T-cell (primary cell): ENCODE results near the gene GNPAT. TPM values are rescaled to one million over a fixed set of nuclear protein-coding genes. Genes with fewer than 3 reads are reported as not detected.

Experiments used
- ATAC-seq, 4 experiments: fragments of 200-7000 bp in 3 of 4; fragments of 150-1000 bp in 1 of 4; cut with Tn5 transposase; replicated peaks in 1 of 4; 1 replicate in 3 of 4; 2 replicates in 1 of 4; pipeline ENCODE4 v1.10.0; 2021; ENCODE audit warnings: moderate library complexity in 3 of 4, mild to moderate bottlenecking in 2 of 4, moderate number of reproducible peaks in 1 of 4
- CTCF ChIA-PET, 2 donors: fragments of 300-600 bp; sonication (Branson Sonifier 250); formaldehyde crosslinking; loops; one replicate each; lab custom pipeline; 2022; ENCODE audit warnings: antibody characterized with exemption in 2 of 2; lab: Charles Lee
- POLR2A ChIA-PET, 2 donors: fragments of 300-600 bp; sonication (Branson Sonifier 250); formaldehyde crosslinking; loops; one replicate each; lab custom pipeline; 2022; ENCODE audit warnings: antibody characterized with exemption in 2 of 2; lab: Charles Lee
- DNase-seq, 35 experiments: peaks; one replicate each; pipeline versions ENCODE4 v3.0.0 to v3.0.0-alpha.2; 2013 to 2023
- H3K27ac ChIP-seq: one replicate; pipeline ENCODE4 v1.5.1; 2013; ENCODE audit warnings: low read length
- H3K27me3 ChIP-seq, 2 experiments: replicated peaks in 1 of 2; 1 replicate in 1 of 2; 2 replicates in 1 of 2; pipeline versions ENCODE4 v1.6.1 to v1.7.0; 2013; ENCODE audit warnings: low read length in 1 of 2, mixed read lengths in 1 of 2; ENCODE audit not compliant: control insufficient read depth in 2 of 2, insufficient read depth in 2 of 2; ENCODE audit errors: extremely low read depth in 1 of 2
- H3K36me3 ChIP-seq, 2 donors: 1 replicate in 1 of 2; 2 replicates in 1 of 2; pipeline versions ENCODE4 v1.6.1 to v1.7.0; 2013; ENCODE audit warnings: low read length in 1 of 2; ENCODE audit not compliant: control insufficient read depth in 2 of 2, insufficient read depth in 1 of 2; ENCODE audit errors: extremely low read depth in 1 of 2
- H3K4me1 ChIP-seq, 2 experiments: 1 replicate in 1 of 2; 2 replicates in 1 of 2; pipeline versions ENCODE4 v1.6.1 to v1.7.0; 2013; ENCODE audit warnings: low read length in 2 of 2, mixed read lengths in 1 of 2; ENCODE audit not compliant: insufficient read depth in 2 of 2, control insufficient read depth in 1 of 2; ENCODE audit errors: extremely low read depth in 1 of 2
- H3K4me3 ChIP-seq, 2 donors: 1 replicate in 1 of 2; 2 replicates in 1 of 2; pipeline versions ENCODE4 v1.5.1 to v1.7.0; 2013; ENCODE audit warnings: mild to moderate bottlenecking in 2 of 2, low read length in 1 of 2, moderate library complexity in 1 of 2; ENCODE audit not compliant: control insufficient read depth in 1 of 2; ENCODE audit errors: extremely low read depth in 1 of 2
- H3K9me3 ChIP-seq: 2 replicates; pipeline ENCODE4 v1.7.0; 2013
- H3K27ac Mint-ChIP-seq, 2 donors: one replicate each; pipeline ENCODE4 v1.8.0; 2020 to 2021; ENCODE audit warnings: mild to moderate bottlenecking in 2 of 2, mixed read lengths in 2 of 2
- H3K27me3 Mint-ChIP-seq, 2 donors: one replicate each; pipeline ENCODE4 v1.8.0; 2021 to 2022; ENCODE audit warnings: mixed read lengths in 2 of 2
- H3K36me3 Mint-ChIP-seq: one replicate; pipeline ENCODE4 v1.8.0; 2021; ENCODE audit warnings: mixed read lengths
- H3K4me1 Mint-ChIP-seq, 3 donors: one replicate each; pipeline ENCODE4 v1.8.0; 2020 to 2022; ENCODE audit warnings: mixed read lengths in 3 of 3, mild to moderate bottlenecking in 1 of 3
- H3K4me3 Mint-ChIP-seq, 3 donors: one replicate each; pipeline ENCODE4 v1.8.0; 2020 to 2022; ENCODE audit warnings: mild to moderate bottlenecking in 3 of 3, mixed read lengths in 3 of 3, moderate library complexity in 3 of 3
- H3K9me3 Mint-ChIP-seq, 3 donors: one replicate each; pipeline ENCODE4 v1.8.0; 2020 to 2022; ENCODE audit warnings: mixed read lengths in 3 of 3
- WGBS: methylation state at CpG from one replicate; pipeline ENCODE4 v1.1.5; 2013; ENCODE audit warnings: missing lambda C conversion rate; ENCODE audit not compliant: insufficient coverage; 5-methylcytosine and 5-hydroxymethylcytosine counted together
- total RNA-seq, 35 experiments: library from RNA in 6 of 35; stranded (reverse) in 6 of 35; fragments of 120-200 nt in 1 of 35; gene quantifications; one replicate each; pipeline versions ENCODE4 v1.2.1 to v1.2.4 and lab custom pipeline; 2013 to 2026

The GNPAT gene
- total RNA-seq, 5 donors from 2014 or later (not counting 1 experiment from before 2014, with no cell fraction given): 23.7 to 36.9 (median 35.5) TPM

- H3K27me3 Mint-ChIP-seq: peaks cover 0 to 2% of the 10 kb centered on the region in 2 donors
- Histone ChIP-seq H3K4me1 (no peaks in the 10 kb centered on the region), H3K27ac (no peak overlapping the region), H3K4me3 (no peak overlapping the region), H3K36me3 (no peaks in the 10 kb centered on the region), H3K9me3 (no peaks in the 10 kb centered on the region), H3K27me3 (no peaks in the 10 kb centered on the region)
- DNase-seq (no peak), ATAC-seq (no peak)
- no peak overlapping the region for H3K4me3 Mint-ChIP-seq
- WGBS: 91% methylated on average over 44 of the region's 44 CpGs
- ChIA-PET POLR2A (no interaction called here), CTCF (interaction anchor here in 1 of 2 donors (0.6 kb wide), 1 partner anchor 195 kb away, joined by 3 read pairs; no protein-coding TSS in a partner anchor)
- H3K4me1 Mint-ChIP-seq: peaks cover 0 to 3% (median 0%) of the 10 kb centered on the region in 3 donors
- no peaks in the 10 kb centered on the region for H3K36me3 Mint-ChIP-seq
- no peaks in the 10 kb centered on the region for H3K9me3 Mint-ChIP-seq
- H3K27ac Mint-ChIP-seq: no peak overlapping the region
Measured at GRCh38 chr1:231317306-231318014, 76.4 kb downstream of the GNPAT start.

- WGBS: 95% methylated on average over 7 of the region's 15 CpGs
- no peak for DNase-seq
- peaks cover 0 to 2% of the 10 kb centered on the region in 2 donors for H3K27me3 Mint-ChIP-seq
- H3K9me3 Mint-ChIP-seq: no peaks in the 10 kb centered on the region
- Histone ChIP-seq H3K4me3 (no peak overlapping the region), H3K36me3 (no peaks in the 10 kb centered on the region), H3K9me3 (no peaks in the 10 kb centered on the region), H3K27ac (no peak overlapping the region), H3K4me1 (no peaks in the 10 kb centered on the region), H3K27me3 (no peaks in the 10 kb centered on the region)
- no peaks in the 10 kb centered on the region for H3K36me3 Mint-ChIP-seq
- ChIA-PET CTCF (interaction anchor here in 1 of 2 donors (0.6 kb wide), 1 partner anchor 195 kb away, joined by 3 read pairs; no protein-coding TSS in a partner anchor), POLR2A (no interaction called here)
- H3K4me3 Mint-ChIP-seq: no peak overlapping the region
- no peak for ATAC-seq
- H3K27ac Mint-ChIP-seq: no peak overlapping the region
- H3K4me1 Mint-ChIP-seq: peaks cover 0 to 3% (median 0%) of the 10 kb centered on the region in 3 donors
Measured at GRCh38 chr1:231318015-231318355, 77.0 kb downstream of the GNPAT start.

- Mint-ChIP-seq H3K36me3 (no peaks in the 10 kb centered on the region), H3K4me1 (peaks cover 0 to 3% (median 0%) of the 10 kb centered on the region in 3 donors), H3K9me3 (no peaks in the 10 kb centered on the region), H3K4me3 (no peak overlapping the region), H3K27me3 (peaks cover 0 to 2% of the 10 kb centered on the region in 2 donors), H3K27ac (no peak overlapping the region)
- CTCF ChIA-PET: no interaction called here
- no peaks in the 10 kb centered on the region for H3K4me1 ChIP-seq
- H3K36me3 ChIP-seq: no peaks in the 10 kb centered on the region
- no peak overlapping the region for H3K4me3 ChIP-seq
- no peak for DNase-seq
- no peaks in the 10 kb centered on the region for H3K27me3 ChIP-seq
- no peak overlapping the region for H3K27ac ChIP-seq
- H3K9me3 ChIP-seq: no peaks in the 10 kb centered on the region
- WGBS: 100% methylated on average over 1 of the region's 4 CpGs
- POLR2A ChIA-PET: no interaction called here
- ATAC-seq: no peak
Measured at GRCh38 chr1:231318568-231318967, 77.6 kb downstream of the GNPAT start.

- Mint-ChIP-seq H3K36me3 (no peaks in the 10 kb centered on the region), H3K4me1 (peaks cover 0 to 3% (median 0%) of the 10 kb centered on the region in 3 donors), H3K9me3 (no peaks in the 10 kb centered on the region), H3K4me3 (no peak overlapping the region), H3K27me3 (peaks cover 0 to 2% of the 10 kb centered on the region in 2 donors), H3K27ac (no peak overlapping the region)
- DNase-seq (no peak), ATAC-seq (no peak)
- Histone ChIP-seq H3K27ac (no peak overlapping the region), H3K4me3 (no peak overlapping the region), H3K27me3 (no peaks in the 10 kb centered on the region), H3K36me3 (no peaks in the 10 kb centered on the region), H3K4me1 (no peaks in the 10 kb centered on the region), H3K9me3 (no peaks in the 10 kb centered on the region)
- 82% methylated on average over 4 of the region's 9 CpGs for WGBS
- CTCF ChIA-PET: no interaction called here
- POLR2A ChIA-PET: no interaction called here
Measured at GRCh38 chr1:231319080-231319479, 78.1 kb downstream of the GNPAT start.

GRCh38 chr1:231322880-231323530, 82.0 kb downstream of the GNPAT start:
- no peaks in the 10 kb centered on the region for H3K4me1 Mint-ChIP-seq
- no peaks in the 10 kb centered on the region for H3K36me3 ChIP-seq
- ChIA-PET CTCF (no interaction called here), POLR2A (no interaction called here)
- H3K9me3 ChIP-seq: no peaks in the 10 kb centered on the region
- H3K36me3 Mint-ChIP-seq: no peaks in the 10 kb centered on the region
- H3K27me3 Mint-ChIP-seq: no peaks in the 10 kb centered on the region
- H3K27me3 ChIP-seq: no peaks in the 10 kb centered on the region
- no peak overlapping the region for H3K27ac ChIP-seq
- no peak overlapping the region for H3K4me3 ChIP-seq
- 87% methylated on average over 6 of the region's 7 CpGs for WGBS
- H3K27ac Mint-ChIP-seq: no peak overlapping the region
- no peaks in the 10 kb centered on the region for H3K4me1 ChIP-seq
- no peaks in the 10 kb centered on the region for H3K9me3 Mint-ChIP-seq
- H3K4me3 Mint-ChIP-seq: no peak overlapping the region
- ATAC-seq: no peak
- no peak for DNase-seq

GRCh38 chr1:231324660-231325059, 83.6 kb downstream of the GNPAT start:
- Histone ChIP-seq H3K4me1 (no peaks in the 10 kb centered on the region), H3K27ac (no peak overlapping the region), H3K9me3 (no peaks in the 10 kb centered on the region), H3K4me3 (no peak overlapping the region), H3K27me3 (no peaks in the 10 kb centered on the region), H3K36me3 (no peaks in the 10 kb centered on the region)
- Mint-ChIP-seq H3K4me1 (peaks cover 0 to 7% (median 3%) of the 10 kb centered on the region in 3 donors), H3K27ac (no peak overlapping the region), H3K9me3 (no peaks in the 10 kb centered on the region), H3K27me3 (no peaks in the 10 kb centered on the region), H3K4me3 (no peak overlapping the region), H3K36me3 (peaks cover 3% of the 10 kb centered on the region)
- WGBS: no CpG with 5 or more reads among the region's 5 CpGs
- ATAC-seq (no peak), DNase-seq (no peak)
- POLR2A ChIA-PET: interaction anchor here in 1 of 2 donors (0.5 kb wide), 1 partner anchor 227 kb away, joined by 4 read pairs; no protein-coding TSS in a partner anchor
- CTCF ChIA-PET: no interaction called here
